Mesothelial cell of epicardium (in vitro differentiated cells): Measurements from ENCODE around the gene ZFAND3. TPM values are rescaled to one million over a fixed set of nuclear protein-coding genes. Genes with fewer than 3 reads are reported as not detected.

Source experiments
- DNase-seq, 2 experiments: peaks; one replicate each; pipeline ENCODE4 v3.0.0; 2021; ENCODE audit warnings: low spot score in 2 of 2; ENCODE audit not compliant: unreplicated experiment in 2 of 2
- H3K27ac Mint-ChIP-seq: 2 replicates; pipeline ENCODE4 v1.8.0; 2021; ENCODE audit warnings: mixed read lengths
- H3K27me3 Mint-ChIP-seq: 2 replicates; pipeline ENCODE4 v1.8.0; 2021; ENCODE audit warnings: low read depth, mixed read lengths
- H3K36me3 Mint-ChIP-seq: 2 replicates; pipeline ENCODE4 v1.8.0; 2021; ENCODE audit warnings: mixed read lengths
- H3K4me1 Mint-ChIP-seq: 2 replicates; pipeline ENCODE4 v1.8.0; 2021; ENCODE audit warnings: mixed read lengths
- H3K4me3 Mint-ChIP-seq: 2 replicates; pipeline ENCODE4 v1.8.0; 2021; ENCODE audit warnings: mild to moderate bottlenecking, moderate library complexity, mixed read lengths
- H3K9me3 Mint-ChIP-seq: 2 replicates; pipeline ENCODE4 v1.8.0; 2021; ENCODE audit warnings: mixed read lengths
- CTCF ChIP-seq: fragments of 200-600 bp; sonication (generic); IDR thresholded peaks from one replicate; pipeline ENCODE4 v1.5.0; 2021; ENCODE audit warnings: antibody characterized with exemption; ENCODE audit not compliant: unreplicated experiment
- total RNA-seq: library from RNA; stranded (reverse); gene quantifications from 3 replicates; pipeline ENCODE4 v1.2.1, GENCODE V29; 2021

ZFAND3 gene
- total RNA-seq, 1 donor from 2014 or later, result 81.2 TPM

GRCh38 chr6:37938909-37939308 lies 119.4 kb downstream of the ZFAND3 start:
- Mint-ChIP-seq H3K36me3 (peaks cover 3% of the 10 kb centered on the region), H3K4me3 (no peak overlapping the region), H3K27me3 (no peaks in the 10 kb centered on the region), H3K27ac (no peak overlapping the region), H3K9me3 (no peaks in the 10 kb centered on the region), H3K4me1 (peaks cover 15% of the 10 kb centered on the region)
- TF ChIP-seq CTCF, result no peak
- DNase-seq, result no peak

- H3K9me3 Mint-ChIP-seq, result no peaks in the 10 kb centered on the region
- DNase-seq, result no peak
- H3K4me1 Mint-ChIP-seq, result peaks cover 15% of the 10 kb centered on the region
- H3K27me3 Mint-ChIP-seq, result no peaks in the 10 kb centered on the region
- peak overlapping the region; percentile 47 for H3K27ac Mint-ChIP-seq
- no peaks in the 10 kb centered on the region for H3K36me3 Mint-ChIP-seq
- no peak for TF ChIP-seq CTCF
- H3K4me3 Mint-ChIP-seq, result no peak overlapping the region
Measured at GRCh38 chr6:37940074-37940847, 120.7 kb downstream of the ZFAND3 start.

- no peak for DNase-seq
- Mint-ChIP-seq H3K27me3 (no peaks in the 10 kb centered on the region), H3K4me3 (no peak overlapping the region), H3K27ac (no peak overlapping the region), H3K36me3 (no peaks in the 10 kb centered on the region), H3K9me3 (no peaks in the 10 kb centered on the region), H3K4me1 (peaks cover 13% of the 10 kb centered on the region)
- no peak for TF ChIP-seq CTCF
Measured at GRCh38 chr6:37941871-37942270, 122.3 kb downstream of the ZFAND3 start.

- Mint-ChIP-seq H3K4me3 (no peak overlapping the region), H3K36me3 (no peaks in the 10 kb centered on the region), H3K4me1 (peaks cover 13% of the 10 kb centered on the region), H3K27me3 (no peaks in the 10 kb centered on the region), H3K27ac (peak overlapping the region; percentile 0), H3K9me3 (no peaks in the 10 kb centered on the region)
- DNase-seq, result no peak
- TF ChIP-seq CTCF, result no peak
Measured at GRCh38 chr6:37942606-37943376, 123.3 kb downstream of the ZFAND3 start.

- no peak overlapping the region for H3K27ac Mint-ChIP-seq
- TF ChIP-seq CTCF, result no peak
- H3K4me1 Mint-ChIP-seq, result peaks cover 13% of the 10 kb centered on the region
- H3K36me3 Mint-ChIP-seq, result no peaks in the 10 kb centered on the region
- H3K4me3 Mint-ChIP-seq, result no peak overlapping the region
- DNase-seq, result no peak
- H3K9me3 Mint-ChIP-seq, result peaks cover 3% of the 10 kb centered on the region
- H3K27me3 Mint-ChIP-seq, result no peaks in the 10 kb centered on the region
Measured at GRCh38 chr6:37943436-37944058, 124.0 kb downstream of the ZFAND3 start.
